Measurements from ENCODE around the gene PNKD. TPM values are rescaled to one million over a fixed set of nuclear protein-coding genes. Genes with fewer than 3 reads are reported as not detected.

PNKD gene
- total and polyA plus RNA-seq, 10 of the 15 experiments (the other 5 are each of a cell fraction or from before 2014, with no cell fraction given): 27.2 to 106 (median 61.3) TPM

DNA sequence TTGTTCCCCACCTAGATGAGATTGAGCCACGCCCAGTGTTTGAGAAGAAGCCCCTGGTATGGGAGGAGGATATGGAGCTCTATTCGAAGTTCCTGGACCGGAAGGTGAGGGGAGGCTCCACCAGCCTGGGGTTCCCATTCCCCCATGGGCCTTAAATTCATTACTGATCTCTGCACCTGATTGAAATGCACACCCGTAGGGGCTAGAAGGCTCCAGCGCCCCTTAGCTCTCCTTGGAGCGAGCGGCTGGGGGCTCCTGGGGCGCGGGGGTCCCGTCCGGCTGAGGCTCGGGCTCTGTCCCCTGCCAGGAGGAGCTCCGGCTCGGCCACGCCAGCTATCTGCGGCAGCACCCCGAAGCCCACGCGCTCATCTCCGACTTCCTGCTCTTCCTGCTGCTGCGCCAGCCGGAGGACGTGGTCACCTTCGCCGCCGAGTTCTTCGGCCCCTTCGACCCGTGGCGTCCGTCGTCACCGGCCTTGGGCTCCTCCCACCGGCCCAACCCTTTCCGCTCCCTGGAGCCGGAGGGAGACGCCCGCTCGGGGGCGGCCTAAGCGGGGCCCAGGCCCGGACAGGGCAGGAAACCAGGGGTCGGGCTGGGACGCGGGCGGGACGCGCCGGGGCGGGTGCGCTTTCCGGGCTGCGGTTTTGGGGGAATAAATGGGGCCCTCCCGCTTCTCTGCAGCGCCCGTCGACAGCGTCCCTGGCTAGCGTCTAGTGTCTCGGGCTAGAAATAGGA is 97.3 kb downstream of the PNKD start (continued):
- TF ChIP-seq, protein P1, sequence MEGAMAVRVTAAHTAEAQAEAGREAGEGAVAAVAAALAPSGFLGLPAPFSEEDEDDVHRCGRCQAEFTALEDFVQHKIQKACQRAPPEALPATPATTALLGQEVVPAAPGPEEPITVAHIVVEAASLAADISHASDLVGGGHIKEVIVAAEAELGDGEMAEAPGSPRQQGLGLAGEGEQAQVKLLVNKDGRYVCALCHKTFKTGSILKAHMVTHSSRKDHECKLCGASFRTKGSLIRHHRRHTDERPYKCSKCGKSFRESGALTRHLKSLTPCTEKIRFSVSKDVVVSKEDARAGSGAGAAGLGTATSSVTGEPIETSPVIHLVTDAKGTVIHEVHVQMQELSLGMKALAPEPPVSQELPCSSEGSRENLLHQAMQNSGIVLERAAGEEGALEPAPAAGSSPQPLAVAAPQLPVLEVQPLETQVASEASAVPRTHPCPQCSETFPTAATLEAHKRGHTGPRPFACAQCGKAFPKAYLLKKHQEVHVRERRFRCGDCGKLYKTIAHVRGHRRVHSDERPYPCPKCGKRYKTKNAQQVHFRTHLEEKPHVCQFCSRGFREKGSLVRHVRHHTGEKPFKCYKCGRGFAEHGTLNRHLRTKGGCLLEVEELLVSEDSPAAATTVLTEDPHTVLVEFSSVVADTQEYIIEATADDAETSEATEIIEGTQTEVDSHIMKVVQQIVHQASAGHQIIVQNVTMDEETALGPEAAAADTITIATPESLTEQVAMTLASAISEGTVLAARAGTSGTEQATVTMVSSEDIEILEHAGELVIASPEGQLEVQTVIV (IDR thresholded peaks at IDR 0.05; ENCODE audit: borderline replicate concordance, partially characterized antibody): no peak
- no peak for TF ChIP-seq NRF1 (conservative IDR thresholded peaks at IDR 0.05; ENCODE audit: low read depth, low read length)
- TF ChIP-seq KDM1A (IDR thresholded peaks at IDR 0.05; ENCODE audit: borderline replicate concordance): no peak
- TF ChIP-seq ZNF207 (IDR thresholded peaks at IDR 0.05; ENCODE audit: borderline replicate concordance): no peak
- TF ChIP-seq TAF1 (IDR thresholded peaks at IDR 0.05; ENCODE audit: borderline replicate concordance, low read depth, low read length): peak; percentile 21; the same call in 1 of the 2 replicates
- TF ChIP-seq IKZF2 (IDR thresholded peaks at IDR 0.05): no peak; a peak in 2 of 4 replicates
- peak; percentile 83; the same call in 1 of the 2 replicates for TF ChIP-seq POLR2AphosphoS2 (IDR thresholded peaks at IDR 0.05; ENCODE audit: low read depth, low read length)
- no peak for TF ChIP-seq IRF3 (IDR thresholded peaks at IDR 0.05)
- no peak for TF ChIP-seq SUPT20H (IDR thresholded peaks at IDR 0.05; ENCODE audit: borderline replicate concordance, control insufficient read depth, low read depth, low read length)
- no peak; a peak in 1 of 4 replicates for TF ChIP-seq ETV6 (conservative IDR thresholded peaks at IDR 0.05 in 1 of 2, IDR thresholded peaks at IDR 0.05 in 1 of 2; ENCODE audit: borderline replicate concordance in 1 of 2, low read depth in 1 of 2)
- TF ChIP-seq, protein P2, sequence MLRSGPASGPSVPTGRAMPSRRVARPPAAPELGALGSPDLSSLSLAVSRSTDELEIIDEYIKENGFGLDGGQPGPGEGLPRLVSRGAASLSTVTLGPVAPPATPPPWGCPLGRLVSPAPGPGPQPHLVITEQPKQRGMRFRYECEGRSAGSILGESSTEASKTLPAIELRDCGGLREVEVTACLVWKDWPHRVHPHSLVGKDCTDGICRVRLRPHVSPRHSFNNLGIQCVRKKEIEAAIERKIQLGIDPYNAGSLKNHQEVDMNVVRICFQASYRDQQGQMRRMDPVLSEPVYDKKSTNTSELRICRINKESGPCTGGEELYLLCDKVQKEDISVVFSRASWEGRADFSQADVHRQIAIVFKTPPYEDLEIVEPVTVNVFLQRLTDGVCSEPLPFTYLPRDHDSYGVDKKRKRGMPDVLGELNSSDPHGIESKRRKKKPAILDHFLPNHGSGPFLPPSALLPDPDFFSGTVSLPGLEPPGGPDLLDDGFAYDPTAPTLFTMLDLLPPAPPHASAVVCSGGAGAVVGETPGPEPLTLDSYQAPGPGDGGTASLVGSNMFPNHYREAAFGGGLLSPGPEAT (IDR thresholded peaks at IDR 0.05; ENCODE audit: low read depth): 0 out of 2 replicates have a peak, but pooled peaks have one; percentile 17
- TF ChIP-seq NR2C2 (IDR thresholded peaks at IDR 0.05; ENCODE audit: borderline replicate concordance, control insufficient read depth, insufficient read length, low read depth): no peak
- no peak for TF ChIP-seq CBX3 (IDR thresholded peaks at IDR 0.05; ENCODE audit: borderline replicate concordance, low read depth)
- TF ChIP-seq NFXL1 (IDR thresholded peaks at IDR 0.05; ENCODE audit: borderline replicate concordance): no peak
- TF ChIP-seq MTA2 (IDR thresholded peaks at IDR 0.05; ENCODE audit: low read depth): no peak
- TF ChIP-seq POU2F2 (IDR thresholded peaks at IDR 0.05; ENCODE audit: borderline replicate concordance, low read depth, low read length): peak; percentile 53
- no peak; the same call in 1 of the 2 replicates for TF ChIP-seq BACH1 (IDR thresholded peaks at IDR 0.05; ENCODE audit: borderline replicate concordance)
- peak in 1 of 2 experiments; percentile 61; a peak in 1 of 3 replicates for TF ChIP-seq EGR1 (IDR thresholded peaks at IDR 0.05; ENCODE audit: borderline replicate concordance in 1 of 2, low read depth in 2 of 2, low read length in 2 of 2)
- no peak for TF ChIP-seq USF2 (IDR thresholded peaks at IDR 0.05; ENCODE audit: borderline replicate concordance, low read depth, low read length)
- 0 out of 2 replicates have a peak, but pooled peaks have one; percentile 13 for TF ChIP-seq CHD2 (IDR thresholded peaks at IDR 0.05; ENCODE audit: borderline replicate concordance, low read depth, low read length)
- TF ChIP-seq GATAD2B (conservative IDR thresholded peaks at IDR 0.05; ENCODE audit: low read depth): peak; percentile 85
